Measurements from ENCODE around the gene ARHGDIG.

The ARHGDIG gene

DNA sequence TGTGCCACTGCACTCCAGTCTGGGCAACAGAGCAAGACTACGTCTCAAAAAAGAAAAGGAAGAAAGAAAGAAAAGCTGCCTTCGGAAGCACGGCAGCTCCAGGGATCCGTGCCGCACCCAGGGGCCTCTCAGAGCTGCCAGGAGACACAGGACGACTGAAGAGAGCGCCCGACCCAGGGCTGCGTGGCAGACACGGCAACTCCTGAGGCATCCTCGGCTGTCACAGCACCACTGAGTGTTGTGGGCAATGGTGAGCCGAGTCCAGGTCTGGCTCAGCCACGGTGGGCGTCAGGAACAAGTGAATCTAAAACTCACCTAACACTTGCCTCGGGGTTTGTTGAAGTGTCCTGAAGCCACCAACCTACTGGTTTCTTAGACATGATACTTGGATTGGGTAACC, 31.3 kb downstream of the ARHGDIG start:
- TF ChIP-seq GATA3 (IDR thresholded peaks at IDR 0.05; ENCODE audit: low read depth, low read length) (no peak), GATA2 (IDR thresholded peaks at IDR 0.05; ENCODE audit: low read depth, low read length) (no peak)

DNA sequence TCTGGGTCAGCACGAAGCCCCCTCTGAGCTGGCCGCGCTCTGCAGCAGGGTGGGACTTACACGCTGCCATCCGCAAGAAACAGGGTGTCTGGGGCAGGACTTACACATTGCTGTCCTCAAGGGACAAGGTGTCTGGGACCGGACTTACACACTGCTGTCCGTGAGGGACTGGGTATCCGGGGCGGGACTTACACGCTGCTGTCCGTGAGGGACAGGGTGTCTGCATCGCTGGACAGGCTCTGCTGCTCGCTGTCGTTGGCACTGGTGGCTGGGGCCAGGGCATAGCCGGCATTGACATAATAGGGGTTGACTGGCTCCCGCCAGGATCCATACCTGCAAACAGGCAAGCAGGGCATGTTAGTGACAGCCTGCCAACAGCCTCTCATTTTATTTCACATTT, 34.0 kb downstream of the ARHGDIG start:
- TF ChIP-seq GATA3 (IDR thresholded peaks at IDR 0.05; ENCODE audit: low read depth, low read length) (no peak), GATA2 (IDR thresholded peaks at IDR 0.05; ENCODE audit: low read depth, low read length) (no peak)

DNA sequence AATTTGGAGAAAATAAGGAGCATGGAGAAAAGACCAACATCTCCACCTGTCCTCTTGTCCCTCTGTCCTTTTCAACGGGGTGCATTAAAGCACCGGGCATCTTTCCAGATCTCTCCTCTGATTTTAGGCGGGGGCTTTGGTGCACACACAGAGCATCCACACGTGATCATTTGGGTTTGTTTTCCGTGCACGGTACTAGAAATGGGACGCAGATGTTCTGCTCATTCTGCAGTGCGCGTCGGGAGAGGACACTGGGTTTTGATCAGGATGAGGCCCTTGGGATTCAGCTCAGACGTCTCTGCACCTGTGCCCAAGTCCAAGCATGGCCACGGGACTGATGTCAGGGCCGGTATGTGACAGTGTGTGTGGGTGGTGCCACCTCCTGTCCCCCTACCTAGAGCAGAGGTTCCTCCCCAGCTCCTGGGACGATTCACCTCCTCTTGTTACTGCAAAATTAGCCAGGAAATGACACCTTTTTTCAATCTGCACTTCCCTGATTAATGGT, 34.5 kb downstream of the ARHGDIG start:
- TF ChIP-seq GATA3 (IDR thresholded peaks at IDR 0.05; ENCODE audit: low read depth, low read length) (no peak), GATA2 (IDR thresholded peaks at IDR 0.05; ENCODE audit: low read depth, low read length) (no peak)

DNA sequence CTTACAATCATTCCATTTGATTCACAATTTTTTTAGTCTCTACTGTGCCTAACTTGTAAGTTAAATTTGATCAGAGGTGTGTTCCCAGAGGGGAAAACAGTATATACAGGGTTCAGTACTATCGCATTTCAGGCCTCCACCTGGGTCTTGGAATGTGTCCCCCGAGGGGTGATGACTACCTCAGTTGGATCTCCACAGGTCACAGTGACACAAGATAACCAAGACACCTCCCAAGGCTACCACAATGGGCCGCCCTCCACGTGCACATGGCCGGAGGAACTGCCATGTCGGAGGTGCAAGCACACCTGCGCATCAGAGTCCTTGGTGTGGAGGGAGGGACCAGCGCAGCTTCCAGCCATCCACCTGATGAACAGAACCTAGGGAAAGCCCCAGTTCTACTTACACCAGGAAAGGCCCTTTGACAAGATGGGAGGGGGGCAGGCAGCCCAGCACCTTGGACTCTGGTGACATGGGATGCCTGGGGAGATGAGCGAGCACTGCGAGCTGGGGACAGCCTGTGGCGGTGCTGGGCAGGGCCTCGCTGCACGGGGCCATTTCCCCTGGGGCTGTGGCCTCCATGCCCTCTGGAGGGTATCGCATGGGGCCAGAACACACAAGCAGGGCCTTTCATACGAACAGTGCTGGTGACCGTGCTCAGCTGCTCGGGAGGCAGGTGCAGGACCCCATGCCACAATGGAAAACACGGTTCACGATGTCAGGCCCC, 36.5 kb downstream of the ARHGDIG start:
- TF ChIP-seq GATA3 (IDR thresholded peaks at IDR 0.05; ENCODE audit: low read depth, low read length) (no peak), GATA2 (IDR thresholded peaks at IDR 0.05; ENCODE audit: low read depth, low read length) (no peak)

DNA sequence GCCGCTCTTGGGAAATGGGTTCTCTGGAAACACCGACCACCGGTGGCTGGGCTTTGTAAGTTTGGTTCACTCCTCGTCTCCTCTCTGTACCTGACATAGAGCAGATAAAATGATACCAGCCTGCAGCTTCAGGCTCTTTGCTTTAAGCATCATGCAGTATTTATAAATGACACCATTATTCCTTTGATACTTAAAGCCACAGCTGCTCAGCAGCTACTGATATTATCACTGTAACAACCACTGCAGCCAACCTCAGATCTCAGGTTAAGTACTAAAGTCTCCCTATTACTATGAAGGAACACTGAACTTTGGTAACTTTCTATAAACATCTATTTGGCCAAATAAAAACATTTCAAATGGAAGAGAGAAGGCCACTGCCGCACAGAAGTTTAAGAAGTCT, 37.2 kb downstream of the ARHGDIG start:
- TF ChIP-seq GATA3 (IDR thresholded peaks at IDR 0.05; ENCODE audit: low read depth, low read length), result no peak
- no peak for TF ChIP-seq GATA2 (IDR thresholded peaks at IDR 0.05; ENCODE audit: low read depth, low read length)

DNA sequence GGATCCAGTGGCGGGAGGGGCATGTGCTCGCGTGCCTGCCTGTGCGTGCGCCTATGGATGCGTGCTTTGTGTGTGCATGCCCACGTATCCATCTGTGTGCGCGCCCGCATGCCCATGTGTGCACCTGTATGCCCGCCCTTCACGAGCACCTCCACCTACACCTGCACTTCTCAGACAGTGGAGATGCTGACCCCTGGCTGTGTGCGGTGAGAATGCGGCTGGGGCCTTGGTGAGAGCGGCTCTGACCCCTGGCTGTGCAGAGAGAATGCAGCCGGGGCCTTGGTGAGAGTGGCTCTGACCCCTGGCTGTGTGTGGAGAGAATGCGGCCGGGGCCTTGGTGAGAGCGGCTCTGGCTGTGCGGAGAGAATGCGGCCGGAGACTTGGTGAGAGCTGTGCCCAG, 38.2 kb downstream of the ARHGDIG start:
- TF ChIP-seq GATA2 (IDR thresholded peaks at IDR 0.05; ENCODE audit: low read depth, low read length) (no peak), GATA3 (IDR thresholded peaks at IDR 0.05; ENCODE audit: low read depth, low read length) (no peak)

DNA sequence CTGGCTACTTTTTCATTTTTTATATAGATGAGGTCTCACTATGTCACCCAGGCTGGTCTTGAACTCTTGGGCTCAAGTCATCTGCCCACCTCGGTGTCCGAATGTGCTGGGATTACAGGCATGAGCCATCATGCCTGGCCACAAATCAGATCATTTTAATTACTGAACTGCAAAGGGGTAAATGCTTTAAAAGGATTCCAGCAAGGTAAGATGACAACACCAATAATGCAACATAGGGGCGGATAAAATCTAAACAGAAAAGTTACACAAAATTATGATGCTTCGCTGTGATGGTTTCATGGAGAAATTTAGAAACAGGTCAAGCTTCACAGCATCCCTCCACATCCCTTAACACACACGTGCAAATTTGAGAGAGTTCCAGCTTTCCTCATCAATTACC, 39.8 kb downstream of the ARHGDIG start:
- TF ChIP-seq GATA2 (IDR thresholded peaks at IDR 0.05; ENCODE audit: low read depth, low read length) (no peak), GATA3 (IDR thresholded peaks at IDR 0.05; ENCODE audit: low read depth, low read length) (no peak)

DNA sequence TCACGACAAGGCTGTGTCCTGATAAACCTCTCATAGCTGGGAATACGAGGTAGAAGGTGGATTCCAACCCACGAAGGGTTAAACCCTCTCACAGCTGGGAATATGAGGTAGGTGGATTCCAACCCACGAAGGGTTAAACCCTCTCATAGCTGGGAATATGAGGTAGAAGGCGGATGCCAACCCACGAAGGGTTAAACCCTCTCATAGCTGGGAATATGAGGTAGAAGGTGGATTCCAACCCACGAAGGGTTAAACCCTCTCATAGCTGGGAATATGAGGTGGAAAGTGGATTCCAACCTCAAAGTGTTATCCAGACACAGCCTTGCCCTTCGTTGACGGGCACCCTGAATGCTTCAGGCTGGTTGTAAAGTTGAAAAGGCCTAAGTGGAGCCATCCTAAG, 41.1 kb downstream of the ARHGDIG start:
- TF ChIP-seq GATA2 (IDR thresholded peaks at IDR 0.05; ENCODE audit: low read depth, low read length) (no peak), GATA3 (IDR thresholded peaks at IDR 0.05; ENCODE audit: low read depth, low read length) (no peak)

DNA sequence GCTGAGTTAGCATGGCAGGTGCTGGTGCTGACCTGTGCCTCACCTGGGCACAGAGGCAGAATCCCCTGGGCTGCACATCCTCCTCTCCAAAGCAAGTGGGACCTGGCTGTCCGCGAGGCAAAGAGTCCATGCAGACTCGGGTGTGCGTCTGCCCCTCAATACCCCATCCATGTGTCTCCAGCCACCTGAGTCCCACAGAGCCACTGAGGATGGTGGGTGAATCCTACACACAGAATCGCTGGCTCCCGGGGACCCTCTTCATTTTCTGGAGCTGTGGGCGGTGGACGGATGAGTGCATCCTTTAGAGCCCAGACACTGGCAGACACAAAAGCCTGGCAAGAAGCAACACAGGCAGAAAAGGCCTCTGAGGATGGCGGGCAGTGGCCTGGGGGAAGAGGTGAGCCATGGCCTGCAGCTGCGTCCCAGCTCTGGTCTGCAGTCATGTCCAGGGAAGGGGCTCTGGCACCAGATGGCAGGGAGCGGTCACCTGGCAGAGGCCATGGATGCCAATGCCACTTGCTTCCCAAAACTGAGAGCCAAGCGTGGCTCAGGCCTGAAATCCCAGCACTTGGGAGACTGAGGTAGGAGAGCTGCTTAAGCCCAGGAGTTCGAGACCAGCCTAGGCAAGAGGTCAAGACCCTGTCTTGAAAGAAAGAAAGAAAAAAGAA, 42.2 kb downstream of the ARHGDIG start:
- TF ChIP-seq GATA3 (IDR thresholded peaks at IDR 0.05; ENCODE audit: low read depth, low read length) (no peak), GATA2 (IDR thresholded peaks at IDR 0.05; ENCODE audit: low read depth, low read length) (no peak)

DNA sequence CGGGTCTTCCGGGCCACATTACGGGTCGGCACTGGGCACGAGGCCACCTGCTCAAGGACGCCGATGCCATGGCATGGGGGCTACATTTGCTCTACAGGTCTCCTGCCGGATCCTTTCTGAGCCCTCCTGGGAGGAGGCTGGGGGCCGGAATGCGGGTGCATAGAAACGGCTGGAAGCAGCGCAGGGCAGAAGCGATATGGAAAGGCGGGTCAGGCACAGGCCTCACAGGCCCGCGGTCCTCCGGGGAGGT, 43.7 kb downstream of the ARHGDIG start:
- TF ChIP-seq GATA2 (IDR thresholded peaks at IDR 0.05; ENCODE audit: low read depth, low read length) (no peak), GATA3 (IDR thresholded peaks at IDR 0.05; ENCODE audit: low read depth, low read length) (no peak)

DNA sequence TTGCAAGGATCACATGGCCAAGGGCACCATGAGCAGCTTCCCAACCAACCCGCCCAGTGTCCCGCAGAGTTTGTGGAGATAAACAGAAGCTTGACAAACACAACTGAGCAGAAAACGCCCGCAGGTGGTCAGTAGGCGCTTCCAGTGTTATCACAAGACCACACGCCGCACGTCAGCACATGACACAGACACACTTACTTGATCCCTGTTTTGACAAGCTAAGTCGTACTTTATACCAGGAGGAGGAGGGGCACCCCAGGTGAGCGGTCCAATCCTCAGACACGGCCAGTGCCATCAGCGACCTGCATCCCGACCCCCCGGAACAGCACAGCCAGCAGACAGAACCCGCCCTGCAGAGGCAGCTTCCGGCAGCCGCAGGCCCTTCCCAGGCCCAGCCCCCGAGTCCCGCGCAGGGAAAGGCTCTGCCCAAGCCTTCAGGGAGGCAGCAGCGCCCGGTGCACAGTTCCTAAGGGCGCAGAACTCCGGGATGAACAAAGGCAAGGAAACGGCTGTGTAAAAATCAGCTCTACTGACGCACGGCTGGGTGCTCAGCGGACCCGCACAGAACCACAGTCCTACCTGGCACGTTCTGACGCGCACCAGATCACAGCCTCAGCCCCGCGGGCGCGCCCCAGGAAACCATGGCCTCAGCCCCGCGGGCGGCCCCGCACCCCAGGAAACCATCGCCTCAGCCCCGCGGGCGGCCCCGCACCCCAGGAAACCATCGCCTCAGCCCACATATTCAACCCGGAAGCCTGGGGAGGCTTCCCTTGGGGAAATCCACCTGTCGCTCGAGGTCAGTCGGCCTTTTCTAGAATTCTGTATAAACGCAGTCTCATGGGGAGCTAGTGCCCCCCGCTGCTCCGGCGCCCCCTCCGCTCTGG, 44.3 kb downstream of the ARHGDIG start:
- TF ChIP-seq GATA2 (IDR thresholded peaks at IDR 0.05; ENCODE audit: low read depth, low read length) (no peak), GATA3 (IDR thresholded peaks at IDR 0.05; ENCODE audit: low read depth, low read length) (no peak)

DNA sequence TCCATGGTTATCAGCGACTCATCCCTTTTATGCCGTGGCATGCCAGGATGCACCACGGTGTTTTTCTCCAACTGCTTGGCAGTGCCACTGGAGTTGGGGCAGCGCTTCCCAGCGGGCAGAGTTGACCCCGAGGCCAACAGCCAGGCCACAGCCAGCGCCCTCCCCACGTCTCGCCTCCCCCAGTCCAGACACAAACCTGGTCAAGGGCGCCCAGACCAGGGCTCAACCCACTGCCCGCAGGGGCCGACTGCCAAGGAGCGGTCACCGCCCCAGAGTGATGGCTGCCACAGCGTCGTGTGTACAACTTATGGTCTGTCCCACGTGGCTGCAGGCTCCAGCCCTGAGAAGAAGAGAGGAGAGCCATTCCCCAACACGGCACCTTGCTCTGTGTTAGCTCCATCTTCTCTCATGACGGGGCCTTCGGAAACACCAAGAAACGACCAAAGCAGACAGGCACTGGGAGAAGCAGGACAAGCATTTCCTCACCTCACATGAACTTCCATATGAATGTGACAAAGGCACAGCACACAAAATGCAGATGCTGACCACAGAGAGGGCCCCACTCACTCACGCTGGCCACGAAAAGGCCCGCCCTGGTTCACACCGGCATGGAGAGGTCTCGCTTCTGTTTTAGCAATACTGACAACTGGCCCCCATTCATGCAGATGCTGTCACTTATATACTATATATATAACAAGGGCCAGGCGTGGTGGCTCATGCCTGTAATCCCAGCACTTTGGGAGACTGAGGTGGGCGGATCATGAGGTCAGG, 45.2 kb downstream of the ARHGDIG start:
- no peak for TF ChIP-seq GATA2 (IDR thresholded peaks at IDR 0.05; ENCODE audit: low read depth, low read length)
- no peak for TF ChIP-seq GATA3 (IDR thresholded peaks at IDR 0.05; ENCODE audit: low read depth, low read length)

DNA sequence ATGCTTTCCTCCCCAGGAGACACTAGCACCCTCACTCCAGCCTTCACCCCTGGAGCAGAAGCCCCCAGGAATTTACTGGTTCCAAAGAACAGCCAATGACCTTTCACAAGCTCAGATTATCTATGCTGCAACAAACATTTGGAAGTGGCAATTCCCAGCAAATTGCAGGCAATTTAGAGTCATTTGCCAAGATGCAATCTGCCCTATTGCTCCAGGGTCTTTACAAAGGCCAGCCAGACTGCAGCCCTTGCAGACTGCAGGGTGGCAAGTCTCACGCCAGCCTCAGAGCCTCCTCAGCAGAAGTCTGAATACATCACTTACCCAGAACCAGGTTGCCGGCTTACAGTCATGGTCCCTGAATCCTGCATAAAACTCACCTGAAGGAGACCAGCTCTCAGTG, 50.4 kb downstream of the ARHGDIG start:
- TF ChIP-seq GATA3 (IDR thresholded peaks at IDR 0.05; ENCODE audit: low read depth, low read length) (no peak; the same call in 1 of the 2 replicates), GATA2 (IDR thresholded peaks at IDR 0.05; ENCODE audit: low read depth, low read length) (peak; percentile 91)

All from SH-SY5Y (cell line).